CD14-positive monocyte (primary cell): Measurements from ENCODE around the gene RLN2. TPM values are rescaled to one million over a fixed set of nuclear protein-coding genes. Genes with fewer than 3 reads are reported as not detected.

Experiments
- DNase-seq, 3 donors: peaks; one replicate each; pipeline ENCODE4 v3.0.0-alpha.2; 2011 to 2022
- H2AFZ ChIP-seq: 2 replicates; pipeline ENCODE4 v1.6.0; 2012; ENCODE audit warnings: mild to moderate bottlenecking, low read depth, low read length, inconsistent platforms; ENCODE audit not compliant: insufficient read depth, poor library complexity, severe bottlenecking
- H3K27ac ChIP-seq, 2 donors: 1 replicate in 1 of 2; 2 replicates in 1 of 2; pipeline ENCODE4 v1.5.1; 2012 to 2013; ENCODE audit warnings: low read length in 2 of 2, control low read depth in 1 of 2, inconsistent platforms in 1 of 2, low read depth in 1 of 2, mild to moderate bottlenecking in 1 of 2
- H3K27me3 ChIP-seq, 2 donors: one replicate each; pipeline versions ENCODE4 v1.6.0 to v1.6.1; 2011 to 2013; ENCODE audit warnings: low read length in 2 of 2; ENCODE audit not compliant: control insufficient read depth in 2 of 2, insufficient read depth in 2 of 2
- H3K36me3 ChIP-seq, 2 donors: replicated peaks in 1 of 2; 1 replicate in 1 of 2; 2 replicates in 1 of 2; pipeline versions ENCODE4 v1.5.1 to v1.6.1; 2012 to 2013; ENCODE audit warnings: low read length in 2 of 2, control low read depth in 1 of 2, inconsistent platforms in 1 of 2, mild to moderate bottlenecking in 1 of 2; ENCODE audit not compliant: insufficient read depth in 2 of 2, control insufficient read depth in 1 of 2
- H3K4me1 ChIP-seq, 2 donors: 1 replicate in 1 of 2; 2 replicates in 1 of 2; pipeline versions ENCODE4 v1.5.1 to v1.6.1; 2012 to 2013; ENCODE audit warnings: low read length in 2 of 2, control low read depth in 1 of 2, inconsistent platforms in 1 of 2, mild to moderate bottlenecking in 1 of 2, moderate library complexity in 1 of 2; ENCODE audit not compliant: insufficient read depth in 2 of 2, control insufficient read depth in 1 of 2
- H3K4me2 ChIP-seq: replicated peaks from 2 replicates; pipeline ENCODE3; 2012; ENCODE audit warnings: low read length, moderate library complexity, mild to moderate bottlenecking; ENCODE audit not compliant: poor library complexity, severe bottlenecking; ENCODE audit errors: extremely low read depth
- H3K4me3 ChIP-seq, 3 experiments: fragments of 200-600 bp in 1 of 3; sonication (generic) in 1 of 3; replicated peaks in 1 of 3; 1 replicate in 2 of 3; 2 replicates in 1 of 3; pipeline ENCODE4 v1.5.1; 2011 to 2013; ENCODE audit warnings: low read length in 3 of 3, mild to moderate bottlenecking in 3 of 3, control low read depth in 2 of 3, low read depth in 2 of 3, inconsistent platforms in 1 of 3, moderate library complexity in 1 of 3
- H3K79me2 ChIP-seq: 2 replicates; pipeline ENCODE4 v1.6.0; 2012; ENCODE audit warnings: mild to moderate bottlenecking, control low read depth, inconsistent platforms, low read length, moderate library complexity; ENCODE audit not compliant: insufficient read depth
- H3K9ac ChIP-seq: 2 replicates; pipeline ENCODE4 v1.6.0; 2017; ENCODE audit warnings: low read length, mild to moderate bottlenecking; ENCODE audit not compliant: insufficient read depth, poor library complexity, severe bottlenecking
- H3K9me3 ChIP-seq, 2 donors: replicated peaks in 1 of 2; 1 replicate in 1 of 2; 2 replicates in 1 of 2; pipeline versions ENCODE4 v1.5.1 to v1.6.1; 2012 to 2013; ENCODE audit warnings: low read length in 2 of 2, control low read depth in 1 of 2; ENCODE audit not compliant: control insufficient read depth in 1 of 2, insufficient read depth in 1 of 2
- H4K20me1 ChIP-seq: 2 replicates; pipeline ENCODE4 v1.6.0; 2012; ENCODE audit warnings: mild to moderate bottlenecking, low read length, control low read depth, moderate library complexity; ENCODE audit not compliant: insufficient read depth
- H3K27ac Mint-ChIP-seq, 7 donors: one replicate each; pipeline ENCODE4 v1.8.0; 2020; ENCODE audit warnings: mild to moderate bottlenecking in 7 of 7, mixed read lengths in 7 of 7, moderate library complexity in 6 of 7, inconsistent platforms in 2 of 7
- H3K27me3 Mint-ChIP-seq, 3 donors: one replicate each; pipeline ENCODE4 v1.8.0; 2021 to 2022; ENCODE audit warnings: low read depth in 3 of 3, mild to moderate bottlenecking in 3 of 3, mixed read lengths in 3 of 3, moderate library complexity in 3 of 3, inconsistent platforms in 1 of 3
- H3K36me3 Mint-ChIP-seq, 2 donors: one replicate each; pipeline ENCODE4 v1.8.0; 2020; ENCODE audit warnings: mixed read lengths in 2 of 2, inconsistent platforms in 1 of 2, mild to moderate bottlenecking in 1 of 2
- H3K4me1 Mint-ChIP-seq: one replicate; pipeline ENCODE4 v1.8.0; 2020; ENCODE audit warnings: mild to moderate bottlenecking, mixed read lengths
- H3K4me3 Mint-ChIP-seq, 2 donors: one replicate each; pipeline ENCODE4 v1.8.0; 2020; ENCODE audit warnings: mild to moderate bottlenecking in 2 of 2, mixed read lengths in 2 of 2, moderate library complexity in 1 of 2
- H3K9me3 Mint-ChIP-seq, 7 donors: one replicate each; pipeline ENCODE4 v1.8.0; 2020 to 2022; ENCODE audit warnings: mixed read lengths in 7 of 7, mild to moderate bottlenecking in 6 of 7, moderate library complexity in 6 of 7, inconsistent platforms in 2 of 7
- WGBS: methylation state at CpG from one replicate; pipeline ENCODE4 v1.1.5; 2013; ENCODE audit warnings: missing lambda C conversion rate; ENCODE audit not compliant: insufficient coverage; 5-methylcytosine and 5-hydroxymethylcytosine counted together
- intact Hi-C, 2 donors: fragments of 100-400 bp; cut with micrococcal nuclease; formaldehyde crosslinking; loops; one replicate each; pipeline versions ENCODE4 v1.15.0 to v1.15.1; 2023
- polyA plus RNA-seq, 3 donors: library from polyadenylated mRNA; depleted of rRNA in 1 of 3; unstranded in 2 of 3; stranded (reverse) in 1 of 3; fragments of 300-500 nt in 2 of 3; fragments of >200 nt in 1 of 3; fragmentation: Illumina TruSeq in 2 of 3; gene quantifications; 1 replicate in 2 of 3; 2 replicates in 1 of 3; pipeline ENCODE4 v1.2.3, GENCODE V29; 2012 to 2021
- TF ChIP-seq, protein P1 (sequence below): fragments of 200-600 bp; IDR thresholded peaks from one replicate; pipeline ENCODE4 v1.8.0; 2022; ENCODE audit warnings: antibody characterized with exemption, mild to moderate bottlenecking

Gene RLN2
- polyA plus RNA-seq, 3 donors, result not detected

DNA sequence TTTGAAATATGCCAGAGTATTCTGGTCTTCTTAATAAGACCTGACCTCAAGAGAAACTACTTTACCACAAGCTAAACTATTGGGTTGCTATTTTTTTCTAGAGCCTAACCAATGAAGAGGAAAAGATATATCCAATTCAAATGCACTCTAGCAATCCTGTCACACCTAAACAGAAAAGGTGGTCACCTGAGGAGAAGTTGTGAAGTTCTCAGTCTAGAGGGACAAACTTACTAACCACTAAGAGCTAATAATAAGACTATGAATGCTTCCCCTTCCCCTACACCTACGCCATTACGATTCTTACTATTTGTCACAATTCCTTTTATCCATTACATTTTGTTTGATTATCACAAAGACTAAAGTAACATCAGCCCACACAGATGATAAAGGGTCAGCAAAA, 29.7 kb downstream of the RLN2 start:
- no peaks in the 10 kb centered on the region for H3K36me3 ChIP-seq
- WGBS, result 83% methylated on average over 2 of the region's 2 CpGs
- TF ChIP-seq, protein P1, sequence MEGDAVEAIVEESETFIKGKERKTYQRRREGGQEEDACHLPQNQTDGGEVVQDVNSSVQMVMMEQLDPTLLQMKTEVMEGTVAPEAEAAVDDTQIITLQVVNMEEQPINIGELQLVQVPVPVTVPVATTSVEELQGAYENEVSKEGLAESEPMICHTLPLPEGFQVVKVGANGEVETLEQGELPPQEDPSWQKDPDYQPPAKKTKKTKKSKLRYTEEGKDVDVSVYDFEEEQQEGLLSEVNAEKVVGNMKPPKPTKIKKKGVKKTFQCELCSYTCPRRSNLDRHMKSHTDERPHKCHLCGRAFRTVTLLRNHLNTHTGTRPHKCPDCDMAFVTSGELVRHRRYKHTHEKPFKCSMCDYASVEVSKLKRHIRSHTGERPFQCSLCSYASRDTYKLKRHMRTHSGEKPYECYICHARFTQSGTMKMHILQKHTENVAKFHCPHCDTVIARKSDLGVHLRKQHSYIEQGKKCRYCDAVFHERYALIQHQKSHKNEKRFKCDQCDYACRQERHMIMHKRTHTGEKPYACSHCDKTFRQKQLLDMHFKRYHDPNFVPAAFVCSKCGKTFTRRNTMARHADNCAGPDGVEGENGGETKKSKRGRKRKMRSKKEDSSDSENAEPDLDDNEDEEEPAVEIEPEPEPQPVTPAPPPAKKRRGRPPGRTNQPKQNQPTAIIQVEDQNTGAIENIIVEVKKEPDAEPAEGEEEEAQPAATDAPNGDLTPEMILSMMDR, result no peak

DNA sequence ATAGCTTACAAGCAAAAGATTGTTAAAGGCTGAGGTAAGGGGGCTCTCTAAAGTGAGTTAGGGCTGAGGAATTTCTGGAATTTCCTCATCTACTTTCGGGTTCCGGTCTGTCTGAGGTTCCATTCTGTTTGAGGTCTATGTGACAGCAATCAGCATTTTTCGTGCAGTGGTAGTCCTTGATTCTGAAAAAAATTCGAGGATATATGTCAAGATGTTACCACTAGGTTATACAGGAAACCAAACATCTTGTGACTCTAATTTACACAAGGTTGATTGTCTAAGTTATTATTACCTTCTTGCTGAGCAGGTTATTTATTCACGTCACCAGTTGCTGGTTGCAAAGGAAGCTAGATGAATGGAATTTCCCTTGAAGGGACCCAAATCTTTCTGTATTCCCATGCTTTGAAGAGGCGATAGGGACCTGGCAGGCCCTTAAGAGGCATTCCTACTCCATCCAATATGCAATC, 35.2 kb downstream of the RLN2 start:
- peaks cover 6% of the 10 kb centered on the region for H3K4me1 Mint-ChIP-seq
- no CpG with 5 or more reads among the region's 6 CpGs for WGBS
- no peaks in the 10 kb centered on the region for H4K20me1 ChIP-seq
- no peaks in the 10 kb centered on the region for H3K27me3 ChIP-seq
- no peaks in the 10 kb centered on the region for H3K36me3 ChIP-seq
- no peak overlapping the region for H3K4me3 Mint-ChIP-seq
- H3K9ac ChIP-seq, result no peak overlapping the region
- no peaks in the 10 kb centered on the region for H3K4me1 ChIP-seq
- intact Hi-C loops, result no loop called here
- DNase-seq, result no peak
- peaks cover 0 to 2% (median 2%) of the 10 kb centered on the region in 3 donors for H3K27me3 Mint-ChIP-seq
- H3K9me3 Mint-ChIP-seq, result peaks cover 0 to 3% (median 0%) of the 10 kb centered on the region in 7 donors
- H3K4me2 ChIP-seq, result no peak overlapping the region
- H3K27ac Mint-ChIP-seq, result no peak overlapping the region
- H3K4me3 ChIP-seq, result no peak overlapping the region
- no peaks in the 10 kb centered on the region for H3K9me3 ChIP-seq
- no peaks in the 10 kb centered on the region for H3K36me3 Mint-ChIP-seq
- H2AFZ ChIP-seq, result no peak overlapping the region
- no peak overlapping the region for H3K27ac ChIP-seq
- no peaks in the 10 kb centered on the region for H3K79me2 ChIP-seq
- TF ChIP-seq, protein P1, result no peak

More for the DNA sequence above, 29.7 kb downstream of the RLN2 start:
- Mint-ChIP-seq H3K27ac (no peak overlapping the region), H3K4me3 (no peak overlapping the region), H3K4me1 (no peaks in the 10 kb centered on the region), H3K36me3 (no peaks in the 10 kb centered on the region), H3K27me3 (no peaks in the 10 kb centered on the region), H3K9me3 (peaks cover 0 to 2% (median 0%) of the 10 kb centered on the region in 7 donors)
- Histone ChIP-seq H3K4me3 (no peak overlapping the region), H3K9ac (no peak overlapping the region), H3K79me2 (no peaks in the 10 kb centered on the region), H3K27ac (no peak overlapping the region), H3K4me1 (no peaks in the 10 kb centered on the region), H3K9me3 (no peaks in the 10 kb centered on the region), H2AFZ (no peak overlapping the region), H4K20me1 (no peaks in the 10 kb centered on the region), H3K27me3 (no peaks in the 10 kb centered on the region), H3K4me2 (no peak overlapping the region)
- DNase-seq, result no peak
- intact Hi-C loops, result no loop called here
